Spleen (tissue), 11 donors: ENCODE data around the gene SATB1. TPM values are rescaled to one million over a fixed set of nuclear protein-coding genes. Genes with fewer than 3 reads are reported as not detected.

Source experiments
- DNase-seq: peaks from one replicate; pipeline ENCODE4 v3.0.0-alpha.2; 2020
- H3K27ac ChIP-seq, 8 donors: fragments of 200-600 bp; sonication (generic) in 7 of 8; 1 replicate in 4 of 8; 2 replicates in 4 of 8; pipeline versions ENCODE4 v1.5.0 to v1.8.0; 2016 to 2021; ENCODE audit warnings: inconsistent platforms in 4 of 8, mild to moderate bottlenecking in 4 of 8, moderate library complexity in 1 of 8
- H3K27me3 ChIP-seq, 7 donors: fragments of 200-600 bp; sonication (generic) in 6 of 7; replicated peaks in 1 of 7; 1 replicate in 4 of 7; 2 replicates in 3 of 7; pipeline versions ENCODE4 v1.5.0 to v1.8.0; 2016 to 2021; ENCODE audit warnings: inconsistent platforms in 3 of 7, mild to moderate bottlenecking in 1 of 7
- H3K36me3 ChIP-seq, 6 donors: fragments of 200-600 bp; sonication (generic) in 5 of 6; 1 replicate in 4 of 6; 2 replicates in 2 of 6; pipeline versions ENCODE4 v1.5.0 to v1.8.0; 2016 to 2021; ENCODE audit warnings: inconsistent platforms in 2 of 6
- H3K4me1 ChIP-seq, 6 donors: fragments of 200-600 bp; sonication (generic) in 5 of 6; 1 replicate in 3 of 6; 2 replicates in 3 of 6; pipeline versions ENCODE4 v1.5.0 to v1.8.0; 2016 to 2021; ENCODE audit warnings: inconsistent platforms in 3 of 6
- H3K4me3 ChIP-seq, 8 donors: fragments of 200-600 bp; sonication (generic) in 7 of 8; 1 replicate in 4 of 8; 2 replicates in 4 of 8; pipeline versions ENCODE4 v1.5.0 to v1.8.0; 2016 to 2021; ENCODE audit warnings: inconsistent platforms in 4 of 8, mild to moderate bottlenecking in 4 of 8, moderate library complexity in 2 of 8
- H3K9me3 ChIP-seq, 8 donors: fragments of 200-600 bp; sonication (generic) in 7 of 8; 1 replicate in 4 of 8; 2 replicates in 4 of 8; pipeline versions ENCODE4 v1.5.0 to v1.8.0; 2016 to 2021; ENCODE audit warnings: inconsistent platforms in 4 of 8
- CTCF ChIP-seq, 11 experiments: fragments of 200-600 bp in 7 of 11; fragments of 450-650 bp in 4 of 11; sonication (generic) in 4 of 11; IDR thresholded peaks in 8 of 11; conservative IDR thresholded peaks in 3 of 11; 1 replicate in 7 of 11; 2 replicates in 4 of 11; pipeline versions ENCODE4 v1.4.0 to v1.8.0; 2016 to 2021; ENCODE audit warnings: antibody characterized with exemption in 11 of 11, inconsistent platforms in 4 of 11, mild to moderate bottlenecking in 1 of 11
- POLR2A ChIP-seq, 3 donors: fragments of 450-650 bp; IDR thresholded peaks; one replicate each; pipeline ENCODE4 v1.5.1; 2017; ENCODE audit warnings: antibody characterized with exemption in 3 of 3, mild to moderate bottlenecking in 1 of 3
- POLR2AphosphoS5 ChIP-seq, 3 donors: sonication (generic); formaldehyde crosslinking; IDR thresholded peaks; one replicate each; pipeline ENCODE4 v1.5.1; 2017; ENCODE audit warnings: antibody characterized with exemption in 3 of 3
- WGBS, 5 donors: extraction: QIAGEN DNeasy Blood & Tissue Kit in 3 of 5; methylation state at CpG; one replicate each; pipeline versions ENCODE4 v1.1.5 to v1.1.7; 2013 to 2018; 5-methylcytosine and 5-hydroxymethylcytosine counted together
- intact Hi-C: fragments of 100-400 bp; cut with DNase I; formaldehyde crosslinking; loops from one replicate; pipeline ENCODE4 v1.15.0; 2023; ENCODE audit warnings: low total_unique reads
- polyA plus RNA-seq, 3 donors: library from polyadenylated mRNA; stranded (reverse); fragments of 200-250 nt; gene quantifications; one replicate each; pipeline ENCODE4 v1.2.1, GENCODE V29; 2013
- total RNA-seq, 7 donors: library from RNA; depleted of rRNA in 3 of 7; stranded (reverse); fragments of >200 nt in 3 of 7; fragmentation: NEBNext Ultra II Directional in 4 of 7; extraction: Animal tissue kit (Norgen Biotek cat#: 25700) in 4 of 7; gene quantifications; one replicate each; pipeline versions ENCODE4 v1.1.0 to v1.2.1, GENCODE V29; 2016 to 2021
- donor health status: healthy with polysubstance abuse.
- donor health status: DM: no; HTN: no; CAD: no; lungs with moderate emphysema.
- donor health status: DM: no; HTN: no; CAD: no.
- donor health status: Bipolar disorder and iron deficiency.
- donor health status: healthy.
- donor health status: DM: no; HTN: no; CAD: no.
- donor health status: DM: yes; HTN: yes; CAD: no.

SATB1 gene
- total and polyA plus RNA-seq, 10 donors = 11.7 to 104 (median 59.1) TPM

- H3K27me3 ChIP-seq = no peaks in the 10 kb centered on the region
- DNase-seq = peak; percentile 67
- TF ChIP-seq POLR2A (IDR thresholded peaks at IDR 0.05) (no peak), POLR2AphosphoS5 (IDR thresholded peaks at IDR 0.05) (no peak), CTCF (IDR thresholded peaks at IDR 0.05 in 8 of 11, conservative IDR thresholded peaks at IDR 0.05 in 3 of 11) (no peak)
- H3K9me3 ChIP-seq = no peaks in the 10 kb centered on the region
- 3 to 4% (median 4%) methylated on average over 22 of the region's 22 CpGs for WGBS, 5 donors
- intact Hi-C loops = no loop called here
- peaks cover 13 to 84% (median 32%) of the 10 kb centered on the region in 6 donors for H3K4me1 ChIP-seq
- peak overlapping the region; percentile 68 to 83 (median 74) for H3K4me3 ChIP-seq
- peak overlapping the region; percentile 78 to 95 (median 94) for H3K27ac ChIP-seq
- peaks cover 0 to 23% (median 3%) of the 10 kb centered on the region in 6 donors for H3K36me3 ChIP-seq
Measured at GRCh38 chr3:18423401-18424212, 1.5 kb downstream of the SATB1 start.

- Histone ChIP-seq H3K4me3 (peak overlapping the region; percentile 68 to 83 (median 74)), H3K4me1 (peaks cover 13 to 84% (median 30%) of the 10 kb centered on the region in 6 donors), H3K27me3 (no peaks in the 10 kb centered on the region), H3K36me3 (peaks cover 0 to 29% (median 5%) of the 10 kb centered on the region in 6 donors), H3K9me3 (no peaks in the 10 kb centered on the region), H3K27ac (peak overlapping the region in 7 of 8 donors; percentile 92 to 95 (median 94))
- 31 to 35% (median 32%) methylated on average over 5 of the region's 5 CpGs for WGBS, 5 donors
- DNase-seq = no peak
- intact Hi-C loops = no loop called here
- TF ChIP-seq POLR2AphosphoS5 (IDR thresholded peaks at IDR 0.05) = no peak
Measured at GRCh38 chr3:18422972-18423371, 2.2 kb downstream of the SATB1 start.

- Histone ChIP-seq H3K4me1 (peaks cover 7 to 78% (median 18%) of the 10 kb centered on the region in 6 donors), H3K9me3 (no peaks in the 10 kb centered on the region), H3K36me3 (peaks cover 0 to 53% (median 24%) of the 10 kb centered on the region in 6 donors), H3K27me3 (no peaks in the 10 kb centered on the region), H3K27ac (no peak overlapping the region), H3K4me3 (no peak overlapping the region)
- 87 to 93% (median 92%) methylated on average over 9 of the region's 9 CpGs for WGBS, 5 donors
- intact Hi-C loops = no loop called here
- no peak for DNase-seq
- TF ChIP-seq POLR2A (IDR thresholded peaks at IDR 0.05) (no peak), POLR2AphosphoS5 (IDR thresholded peaks at IDR 0.05) (no peak), CTCF (IDR thresholded peaks at IDR 0.05 in 8 of 11, conservative IDR thresholded peaks at IDR 0.05 in 3 of 11) (no peak)
Measured at GRCh38 chr3:18420555-18420954, 4.6 kb downstream of the SATB1 start.

- no peak for TF ChIP-seq POLR2AphosphoS5 (IDR thresholded peaks at IDR 0.05)
- TF ChIP-seq POLR2A (IDR thresholded peaks at IDR 0.05) = no peak
- TF ChIP-seq CTCF (IDR thresholded peaks at IDR 0.05 in 8 of 11, conservative IDR thresholded peaks at IDR 0.05 in 3 of 11) = no peak
- Histone ChIP-seq H3K27me3 (no peaks in the 10 kb centered on the region), H3K36me3 (peaks cover 0 to 67% (median 35%) of the 10 kb centered on the region in 6 donors), H3K4me1 (peaks cover 7 to 81% (median 18%) of the 10 kb centered on the region in 6 donors), H3K27ac (no peak overlapping the region), H3K4me3 (no peak overlapping the region), H3K9me3 (no peaks in the 10 kb centered on the region)
- DNase-seq = no peak
- 74 to 81% (median 79%) methylated on average over 4 of the region's 4 CpGs for WGBS, 5 donors
- intact Hi-C loops = no loop called here
Measured at GRCh38 chr3:18419232-18419631, 5.9 kb downstream of the SATB1 start.
